H1 (cell line): Measurements from ENCODE around the gene TBC1D9. TPM values are rescaled to one million over a fixed set of nuclear protein-coding genes. Genes with fewer than 3 reads are reported as not detected.

Experiments
- CTCF ChIA-PET: fragments of 300-600 bp; sonication (Branson Sonifier 250); formaldehyde crosslinking; loops from one replicate; lab custom pipeline; 2021; ENCODE audit not compliant: partially characterized antibody; lab: Charles Lee
- POLR2A ChIA-PET: fragments of 300-600 bp; sonication (Branson Sonifier 250); formaldehyde crosslinking; loops from one replicate; lab custom pipeline; 2021; ENCODE audit warnings: inconsistent platforms; ENCODE audit not compliant: partially characterized antibody; lab: Charles Lee
- DNase-seq, 2 experiments: peaks; one replicate each; pipeline versions ENCODE4 v3.0.0 to v3.0.0-alpha.2; 2010 to 2022; ENCODE audit warnings: low spot score in 2 of 2, low read depth in 1 of 2, mixed read lengths in 1 of 2
- FAIRE-seq: peaks from 2 replicates; lab custom pipeline; 2011; peaks lifted over from hg19 to GRCh38; lab: Jason Lieb, UNC
- H2AFZ ChIP-seq: 2 replicates; pipeline ENCODE4 v1.8.1; 2012; ENCODE audit warnings: low read length, inconsistent platforms
- H2AK5ac ChIP-seq: 2 replicates; pipeline ENCODE4 v1.6.1; 2013; ENCODE audit warnings: low read depth, low read length
- H2BK120ac ChIP-seq: replicated peaks from 2 replicates; pipeline ENCODE3; 2013; ENCODE audit warnings: low read depth, low read length, inconsistent platforms
- H2BK12ac ChIP-seq: 2 replicates; pipeline ENCODE4 v1.6.1; 2013; ENCODE audit warnings: low read depth, low read length
- H2BK15ac ChIP-seq: 2 replicates; pipeline ENCODE4 v1.6.1; 2013; ENCODE audit warnings: low read length
- H2BK20ac ChIP-seq: 2 replicates; pipeline ENCODE4 v1.6.1; 2013; ENCODE audit warnings: low read length
- H2BK5ac ChIP-seq: 2 replicates; pipeline ENCODE4 v1.6.1; 2013; ENCODE audit warnings: low read depth, low read length
- H3K14ac ChIP-seq: 2 replicates; pipeline ENCODE4 v1.6.1; 2013; ENCODE audit warnings: inconsistent platforms; ENCODE audit not compliant: insufficient read length
- H3K18ac ChIP-seq: 2 replicates; pipeline ENCODE4 v1.6.1; 2013; ENCODE audit warnings: low read length; ENCODE audit errors: extremely low read depth
- H3K23ac ChIP-seq: 2 replicates; pipeline ENCODE4 v1.6.1; 2013; ENCODE audit warnings: inconsistent platforms; ENCODE audit not compliant: insufficient read length
- H3K23me2 ChIP-seq: 2 replicates; pipeline ENCODE4 v1.6.1; 2013; ENCODE audit warnings: low read depth, low read length
- H3K27ac ChIP-seq: 2 replicates; pipeline ENCODE4 v1.6.1; 2011; ENCODE audit warnings: low read depth, low read length, inconsistent platforms
- H3K27me3 ChIP-seq, 4 experiments: replicated peaks in 1 of 4; 1 replicate in 1 of 4; 2 replicates in 3 of 4; pipeline versions ENCODE4 v1.6.1 to v1.8.1; 2011 to 2013; ENCODE audit warnings: low read length in 3 of 4, mild to moderate bottlenecking in 3 of 4, inconsistent platforms in 2 of 4, mixed read lengths in 2 of 4, moderate library complexity in 1 of 4; ENCODE audit not compliant: control insufficient read depth in 3 of 4, insufficient read depth in 3 of 4; ENCODE audit errors: extremely low read depth in 1 of 4
- H3K36me3 ChIP-seq, 4 experiments: 2 replicates each; pipeline versions ENCODE4 v1.6.1 to v1.8.1; 2011 to 2013; ENCODE audit warnings: mild to moderate bottlenecking in 4 of 4, low read length in 3 of 4, moderate library complexity in 2 of 4, control low read depth in 1 of 4, inconsistent platforms in 1 of 4; ENCODE audit not compliant: insufficient read depth in 4 of 4, control insufficient read depth in 2 of 4
- H3K4ac ChIP-seq: replicated peaks from 2 replicates; pipeline ENCODE3; 2013; ENCODE audit warnings: low read length, low read depth, mixed read lengths, inconsistent platforms; ENCODE audit not compliant: insufficient read length
- H3K4me1 ChIP-seq, 4 experiments: replicated peaks in 1 of 4; 1 replicate in 1 of 4; 2 replicates in 3 of 4; pipeline versions ENCODE4 v1.6.1 to v1.8.1; 2011 to 2013; ENCODE audit warnings: low read length in 3 of 4, inconsistent platforms in 2 of 4, mixed read lengths in 1 of 4; ENCODE audit not compliant: insufficient read depth in 4 of 4, control insufficient read depth in 3 of 4
- H3K4me2 ChIP-seq, 2 experiments: 2 replicates each; pipeline versions ENCODE4 v1.6.1 to v1.8.1; 2011 to 2013; ENCODE audit warnings: low read depth in 2 of 2, low read length in 2 of 2, control low read depth in 1 of 2, inconsistent platforms in 1 of 2, mild to moderate bottlenecking in 1 of 2; ENCODE audit not compliant: insufficient read depth in 1 of 2
- H3K4me3 ChIP-seq, 4 experiments: fragments of 200-600, 300-600 bp in 1 of 4; sonication (generic), shearing (Covaris generic), sonication (Bioruptor Twin) in 1 of 4; 2 replicates each; pipeline versions ENCODE4 v1.5.1 to v1.8.1; 2011 to 2016; ENCODE audit warnings: low read length in 4 of 4, low read depth in 3 of 4, control low read depth in 2 of 4, inconsistent platforms in 2 of 4, mild to moderate bottlenecking in 2 of 4, mixed read lengths in 1 of 4, moderate library complexity in 1 of 4; ENCODE audit not compliant: insufficient read depth in 2 of 4; ENCODE audit errors: extremely low read depth in 1 of 4
- H3K56ac ChIP-seq: replicated peaks from 2 replicates; pipeline ENCODE3; 2013; ENCODE audit warnings: low read depth, mild to moderate bottlenecking, mixed read lengths, low read length, inconsistent platforms; ENCODE audit not compliant: insufficient read length
- H3K79me1 ChIP-seq: 2 replicates; pipeline ENCODE4 v1.6.1; 2013; ENCODE audit warnings: low read depth, low read length, control low read depth
- H3K79me2 ChIP-seq, 2 experiments: 2 replicates each; pipeline versions ENCODE4 v1.6.1 to v1.8.1; 2012 to 2013; ENCODE audit warnings: low read length in 2 of 2, mild to moderate bottlenecking in 2 of 2, inconsistent platforms in 1 of 2; ENCODE audit not compliant: insufficient read depth in 2 of 2, control insufficient read depth in 1 of 2
- H3K9ac ChIP-seq, 4 experiments: replicated peaks in 1 of 4; 1 replicate in 1 of 4; 2 replicates in 3 of 4; pipeline versions ENCODE4 v1.6.1 to v1.8.1; 2011 to 2013; ENCODE audit warnings: low read depth in 3 of 4, low read length in 3 of 4, control low read depth in 2 of 4, mild to moderate bottlenecking in 2 of 4, moderate library complexity in 2 of 4, inconsistent platforms in 1 of 4; ENCODE audit errors: extremely low read depth in 1 of 4
- H3K9me3 ChIP-seq, 2 experiments: 2 replicates each; pipeline versions ENCODE4 v1.6.1 to v1.8.1; 2012 to 2013; ENCODE audit warnings: mild to moderate bottlenecking in 2 of 2, moderate library complexity in 2 of 2, control low read depth in 1 of 2, inconsistent platforms in 1 of 2, low read depth in 1 of 2, low read length in 1 of 2, mixed read lengths in 1 of 2; ENCODE audit not compliant: insufficient read depth in 2 of 2
- H4K20me1 ChIP-seq, 2 experiments: replicated peaks in 1 of 2; 2 replicates each; pipeline versions ENCODE3 to v1.8.1; 2011 to 2013; ENCODE audit warnings: inconsistent platforms in 2 of 2, low read length in 2 of 2, mild to moderate bottlenecking in 1 of 2; ENCODE audit not compliant: insufficient read depth in 2 of 2, control insufficient read depth in 1 of 2
- H4K5ac ChIP-seq: 2 replicates; pipeline ENCODE4 v1.6.1; 2013; ENCODE audit warnings: low read length, low read depth, mixed read lengths, inconsistent platforms; ENCODE audit not compliant: insufficient read length
- H4K8ac ChIP-seq: 2 replicates; pipeline ENCODE4 v1.8.0; 2013; ENCODE audit warnings: mild to moderate bottlenecking, moderate library complexity, low read length, inconsistent platforms; ENCODE audit not compliant: insufficient read depth; ENCODE audit errors: extremely low read depth
- H4K91ac ChIP-seq: replicated peaks from 2 replicates; pipeline ENCODE3; 2013; ENCODE audit warnings: low read length, mixed read lengths, inconsistent platforms; ENCODE audit not compliant: insufficient read length
- BRCA1 ChIP-seq: IDR thresholded peaks from 2 replicates; pipeline ENCODE4 v1.6.1; 2012; ENCODE audit warnings: low read depth, low read length, improper control_type of control experiment
- CBX5 ChIP-seq: fragments of 300-800, 300-1000 bp; sonication (generic); IDR thresholded peaks from 2 replicates; pipeline ENCODE4 v1.7.1; 2016; ENCODE audit warnings: antibody characterized with exemption, low read length, low read depth
- EGR1 ChIP-seq: IDR thresholded peaks from 2 replicates; pipeline ENCODE4 v1.6.1; 2011; ENCODE audit warnings: low read depth, low read length, borderline replicate concordance
- GABPA ChIP-seq: IDR thresholded peaks from 2 replicates; pipeline ENCODE4 v1.6.1; 2011; ENCODE audit warnings: mild to moderate bottlenecking, low read length, moderate library complexity, borderline replicate concordance; ENCODE audit not compliant: insufficient read depth
- HDAC6 ChIP-seq: IDR thresholded peaks from one replicate; pipeline ENCODE4 v1.7.1; 2012; ENCODE audit warnings: low read depth, mild to moderate bottlenecking, inconsistent platforms, low read length, moderate library complexity
- JUN ChIP-seq: IDR thresholded peaks from 2 replicates; pipeline ENCODE4 v1.6.1; 2011; ENCODE audit warnings: low read depth, mild to moderate bottlenecking, improper control_type of control experiment, low read length
- KDM5A ChIP-seq: fragments of 200-600 bp; IDR thresholded peaks from 2 replicates; pipeline ENCODE4 v1.7.1; 2012; ENCODE audit warnings: mild to moderate bottlenecking, low read length, inconsistent platforms, mixed read lengths
- RBBP5 ChIP-seq: IDR thresholded peaks from 2 replicates; pipeline ENCODE4 v1.7.1; 2012; ENCODE audit warnings: low read depth, mild to moderate bottlenecking, inconsistent platforms, low read length, moderate library complexity, borderline replicate concordance
- SIRT6 ChIP-seq: IDR thresholded peaks from one replicate; pipeline ENCODE4 v1.7.1; 2012; ENCODE audit warnings: low read length, inconsistent platforms
- SP4 ChIP-seq: IDR thresholded peaks from 2 replicates; pipeline ENCODE4 v1.6.1; 2012; ENCODE audit warnings: low read length, inconsistent platforms
- TAF1 ChIP-seq: IDR thresholded peaks from 2 replicates; pipeline ENCODE4 v1.6.1; 2011; ENCODE audit warnings: mild to moderate bottlenecking, low read depth, low read length
- TAF7 ChIP-seq: optimal IDR thresholded peaks from 2 replicates; pipeline ENCODE3; 2011; ENCODE audit warnings: low read depth, mild to moderate bottlenecking, inconsistent platforms, low read length, moderate library complexity, borderline replicate concordance
- TCF12 ChIP-seq: IDR thresholded peaks from 2 replicates; pipeline ENCODE4 v1.6.1; 2011; ENCODE audit warnings: low read depth, mild to moderate bottlenecking, low read length
- TEAD4 ChIP-seq: IDR thresholded peaks from 2 replicates; pipeline ENCODE4 v1.6.1; 2012; ENCODE audit warnings: low read depth, low read length, inconsistent platforms, mixed read lengths
- USF2 ChIP-seq: IDR thresholded peaks from 2 replicates; pipeline ENCODE4 v1.6.1; 2011; ENCODE audit warnings: low read length, improper control_type of control experiment
- WGBS, 2 experiments: shearing (Covaris generic) in 1 of 2; methylation state at CpG; one replicate each; pipeline versions ENCODE4 v1.1.6 to v1.1.7; 2013 to 2015; ENCODE audit warnings: low lambda C conversion rate in 2 of 2, mixed read lengths in 2 of 2, inconsistent platforms in 1 of 2, low coverage in 1 of 2, missing lambda C conversion rate in 1 of 2; ENCODE audit not compliant: insufficient replicate concordance in 2 of 2, insufficient coverage in 1 of 2, insufficient read length in 1 of 2; ENCODE audit errors: extremely low coverage in 1 of 2, missing lambda C conversion rate in 1 of 2; 5-methylcytosine and 5-hydroxymethylcytosine counted together
- polyA plus RNA-seq, 7 experiments: library from polyadenylated mRNA; depleted of rRNA in 3 of 7; stranded (reverse) in 5 of 7; unstranded in 2 of 7; fragments of >200 nt in 5 of 7; fragments of 200-250 nt in 2 of 7; gene quantifications; 1 replicate in 5 of 7; 2 replicates in 1 of 7; 4 replicates in 1 of 7; pipeline versions ENCODE4 v1.2.1 to v1.2.3, GENCODE V29; 2011 to 2013; ENCODE audit warnings: missing spikeins in 2 of 7, mixed read lengths in 2 of 7
- total RNA-seq: library from RNA; stranded (reverse); fragmentation: NEBNext Ultra II Directional; extraction: Animal tissue kit (Norgen Biotek cat#: 25700); gene quantifications from 2 replicates; pipeline ENCODE4 v1.2.1, GENCODE V29; 2021

Gene TBC1D9
- total and polyA plus RNA-seq, 2 of the 8 experiments (the other 6 are each of a cell fraction or from before 2014, with no cell fraction given): 0.94 to 1.0 TPM

- WGBS, 2 experiments: 100% methylated on average over 3 of the region's 3 CpGs; no CpG with 5 or more reads in 1 of the 2 experiments
- Histone ChIP-seq H3K9me3 (peaks cover 8 to 11% of the 10 kb centered on the region in 2 experiments), H3K27ac (no peak overlapping the region), H3K56ac (no peak overlapping the region), H2BK12ac (no peak overlapping the region), H3K4me2 (no peak overlapping the region), H3K14ac (no peak overlapping the region), H2AK5ac (no peak overlapping the region), H4K91ac (no peak overlapping the region), H4K20me1 (no peaks in the 10 kb centered on the region), H2BK120ac (no peak overlapping the region), H3K4ac (no peak overlapping the region), H4K5ac (no peak overlapping the region), H3K4me1 (peaks cover 0 to 3% (median 1%) of the 10 kb centered on the region in 4 experiments; a peak in 1 of 7 replicates), H3K36me3 (no peaks in the 10 kb centered on the region), H3K23me2 (no peaks in the 10 kb centered on the region), H4K8ac (no peak overlapping the region), H3K23ac (no peak overlapping the region), H3K18ac (no peak overlapping the region), H2AFZ (no peak overlapping the region), H2BK15ac (no peak overlapping the region), H3K4me3 (no peak overlapping the region), H3K9ac (no peak overlapping the region), H2BK5ac (no peak overlapping the region), H3K27me3 (no peaks in the 10 kb centered on the region), H3K79me2 (no peaks in the 10 kb centered on the region), H3K79me1 (no peaks in the 10 kb centered on the region), H2BK20ac (no peak overlapping the region)
- DNase-seq (no peak), FAIRE-seq (no peak)
- POLR2A ChIA-PET: no interaction called here
- CTCF ChIA-PET: interaction anchor here (0.7 to 1.4 kb wide), 4 partner anchors 9 to 221 kb away, joined by 3 to 4 read pairs (median 3); partner anchors contain the start of gene TBC1D9
- TF ChIP-seq CBX5 (no peak), TAF1 (no peak), GABPA (no peak), TAF7 (no peak), USF2 (no peak), KDM5A (no peak), BRCA1 (no peak), HDAC6 (no peak), SIRT6 (no peak), JUN (no peak), TCF12 (no peak), TEAD4 (no peak), RBBP5 (no peak), EGR1 (no peak), SP4 (no peak)
Observed at GRCh38 chr4:140790765-140791164, 34.6 kb upstream of the TBC1D9 start.
